Activated CD8-positive, alpha-beta memory T cell treated with anti-CD3 and anti-CD28 coated beads for 48 hours (primary cell): ENCODE data around the gene KLF1.
A peak's percentile ranks its signal among the peaks of the same experiment; 100 is the strongest.
"Not testable (repeated sequence)": the region's sequence is repeated elsewhere in the genome, so short reads cannot be mapped to it uniquely, and the experiment has no call there.

Experiments
- DNase-seq, 3 experiments: peaks; one replicate each; pipeline ENCODE4 v3.0.0-alpha.2; 2020; ENCODE audit warnings: low read depth in 2 of 3, low spot score in 2 of 3

The KLF1 gene

GRCh38 chr19:12868540-12869112 lies 18.4 kb downstream of the KLF1 start:
- DNase-seq, result no peak

GRCh38 chr19:12867120-12868099 lies 19.6 kb downstream of the KLF1 start:
- peak in 2 of 3 experiments; percentile 70 to 72 for DNase-seq

- no peak for DNase-seq
Observed at GRCh38 chr19:12866416-12867119, 20.4 kb downstream of the KLF1 start.

- DNase-seq, result no peak
Observed at GRCh38 chr19:12865746-12866415, 21.1 kb downstream of the KLF1 start.

- no peak for DNase-seq
Observed at GRCh38 chr19:12864721-12865715, 22.0 kb downstream of the KLF1 start.

GRCh38 chr19:12864143-12864542 lies 22.9 kb downstream of the KLF1 start:
- no peak for DNase-seq

- no peak for DNase-seq
Observed at GRCh38 chr19:12859546-12859945, 27.5 kb downstream of the KLF1 start.

GRCh38 chr19:12858041-12858928 lies 28.7 kb downstream of the KLF1 start:
- no peak for DNase-seq

GRCh38 chr19:12856653-12857052 lies 30.3 kb downstream of the KLF1 start:
- no peak for DNase-seq

- DNase-seq, result peak; percentile 74 to 96 (median 89)
Observed at GRCh38 chr19:12847159-12848139, 39.6 kb downstream of the KLF1 start.

GRCh38 chr19:12846613-12847012 lies 40.4 kb downstream of the KLF1 start:
- not testable (repeated sequence) for DNase-seq

GRCh38 chr19:12843999-12844732 lies 42.8 kb downstream of the KLF1 start:
- no peak for DNase-seq

- no peak for DNase-seq
Observed at GRCh38 chr19:12843328-12843727, 43.7 kb downstream of the KLF1 start.

GRCh38 chr19:12842511-12842910 lies 44.5 kb downstream of the KLF1 start:
- no peak for DNase-seq

GRCh38 chr19:12841094-12841493 lies 45.9 kb downstream of the KLF1 start:
- DNase-seq, result no peak

- DNase-seq, result peak in 1 of 3 experiments; percentile 45
Observed at GRCh38 chr19:12840091-12841079, 46.6 kb downstream of the KLF1 start.
